Forelimb muscle (tissue), 1 donor: ENCODE data around the gene COQ5. TPM values are rescaled to one million over a fixed set of nuclear protein-coding genes. Genes with fewer than 3 reads are reported as not detected.
"Not testable (repeated sequence)": the region's sequence is repeated elsewhere in the genome, so short reads cannot be mapped to it uniquely, and the experiment has no call there.

Experiments used
- DNase-seq: peaks from one replicate; pipeline ENCODE4 v3.0.0-alpha.2; 2013; ENCODE audit warnings: low read depth
- polyA plus RNA-seq: library from polyadenylated mRNA; unstranded; fragments of 120-200 nt; gene quantifications from one replicate; pipeline ENCODE4 v1.2.1, GENCODE V29; 2013; ENCODE audit not compliant: insufficient read length

The COQ5 gene, protein sequence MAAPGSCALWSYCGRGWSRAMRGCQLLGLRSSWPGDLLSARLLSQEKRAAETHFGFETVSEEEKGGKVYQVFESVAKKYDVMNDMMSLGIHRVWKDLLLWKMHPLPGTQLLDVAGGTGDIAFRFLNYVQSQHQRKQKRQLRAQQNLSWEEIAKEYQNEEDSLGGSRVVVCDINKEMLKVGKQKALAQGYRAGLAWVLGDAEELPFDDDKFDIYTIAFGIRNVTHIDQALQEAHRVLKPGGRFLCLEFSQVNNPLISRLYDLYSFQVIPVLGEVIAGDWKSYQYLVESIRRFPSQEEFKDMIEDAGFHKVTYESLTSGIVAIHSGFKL
- polyA plus RNA-seq: 44.8 TPM

DNA sequence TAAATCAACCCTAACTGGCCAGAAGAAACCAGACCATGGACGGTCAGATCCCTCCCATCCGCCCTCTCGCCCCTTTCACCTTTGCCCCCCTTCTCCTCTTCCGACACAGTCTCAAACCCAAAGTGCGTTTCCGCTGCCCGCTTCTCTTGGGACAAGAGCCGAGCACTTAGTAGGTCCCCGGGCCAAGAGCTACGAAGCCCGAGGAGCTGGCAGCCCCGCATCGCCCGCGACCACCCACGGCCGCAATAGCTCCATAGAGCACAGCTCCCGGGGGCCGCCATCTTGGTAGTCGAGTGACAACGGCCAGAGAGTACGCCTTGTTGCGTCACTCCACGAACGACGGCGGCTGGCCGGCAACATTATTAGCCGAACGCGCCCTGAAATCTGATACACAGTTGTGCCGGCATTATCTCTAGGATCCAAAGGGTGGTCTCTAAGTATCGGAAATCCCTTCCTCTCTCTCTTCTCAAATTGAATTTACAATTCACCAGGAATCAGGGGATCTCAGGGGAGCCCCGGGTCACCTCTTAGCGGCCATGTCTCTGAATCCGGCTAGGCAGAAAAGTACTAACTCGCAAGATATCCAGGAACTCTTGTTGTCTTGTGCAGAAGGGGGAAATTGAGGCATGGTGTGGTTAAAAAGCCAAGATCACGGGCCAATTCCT lies at the start of gene COQ5:
Gene COQ5 (minus strand): TSS at position 298 of the 665 bp plus-strand sequence. CDS start 17 bp downstream, at position 281.
- DNase-seq: peak; percentile 69

DNA sequence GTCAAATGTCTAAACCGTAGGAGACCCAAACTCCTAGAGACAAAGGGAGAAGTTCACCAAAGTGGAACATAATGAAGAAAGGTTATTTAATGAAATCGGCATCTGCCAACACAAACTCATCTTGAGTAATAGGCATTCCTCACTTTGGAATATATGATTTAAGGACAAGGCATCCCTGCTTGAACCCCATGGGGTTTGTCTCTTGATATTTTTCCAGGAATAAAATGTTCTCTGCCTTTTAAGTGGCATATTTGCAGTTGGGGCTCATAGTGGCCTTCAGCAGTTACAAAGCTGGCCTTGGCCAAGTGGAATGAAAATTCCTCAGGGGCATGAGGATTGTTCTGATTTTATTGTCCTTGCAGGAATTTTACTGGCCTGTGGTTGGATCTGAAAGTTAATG lies 45.1 kb upstream of the COQ5 start:
- no peak for DNase-seq

DNA sequence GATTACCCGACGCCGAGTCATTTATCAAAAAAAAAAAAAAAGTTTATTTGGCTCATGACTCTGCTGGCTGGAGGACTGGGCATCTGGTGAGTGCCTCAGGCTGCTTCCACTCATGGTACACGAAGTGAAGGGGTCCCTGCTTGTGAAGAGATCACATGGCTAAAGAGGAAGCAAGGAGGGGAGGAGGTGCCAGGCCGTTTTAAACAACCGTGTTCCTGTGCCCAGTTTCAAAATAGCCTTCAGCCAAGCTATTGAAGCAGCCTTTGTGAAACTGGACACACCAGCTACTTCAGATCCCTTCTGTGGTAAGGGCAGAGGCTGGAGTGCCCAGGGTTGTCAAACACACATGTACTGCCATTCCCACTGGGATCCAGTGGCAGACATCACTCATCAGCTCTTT lies 44.6 kb upstream of the COQ5 start:
- DNase-seq: no peak

DNA sequence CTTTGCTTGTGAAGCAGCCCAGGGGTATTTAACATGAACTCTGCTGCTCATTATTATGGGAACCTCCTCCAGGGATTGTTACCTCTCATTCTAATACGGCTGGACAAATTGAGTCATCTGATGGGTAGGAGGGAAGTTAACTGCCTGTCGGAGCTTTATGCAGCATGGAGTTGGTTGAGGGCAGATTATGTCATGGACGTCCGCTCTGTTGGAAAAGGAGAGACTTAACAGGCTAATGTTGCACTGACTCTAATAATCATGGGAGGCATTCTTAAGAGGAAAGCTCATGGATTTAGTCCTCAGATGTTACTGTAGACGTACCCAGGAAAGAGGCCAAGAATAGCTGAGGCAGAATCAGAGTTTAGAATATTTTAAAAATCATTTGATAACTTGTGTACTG lies 42.3 kb upstream of the COQ5 start:
- DNase-seq: no peak

DNA sequence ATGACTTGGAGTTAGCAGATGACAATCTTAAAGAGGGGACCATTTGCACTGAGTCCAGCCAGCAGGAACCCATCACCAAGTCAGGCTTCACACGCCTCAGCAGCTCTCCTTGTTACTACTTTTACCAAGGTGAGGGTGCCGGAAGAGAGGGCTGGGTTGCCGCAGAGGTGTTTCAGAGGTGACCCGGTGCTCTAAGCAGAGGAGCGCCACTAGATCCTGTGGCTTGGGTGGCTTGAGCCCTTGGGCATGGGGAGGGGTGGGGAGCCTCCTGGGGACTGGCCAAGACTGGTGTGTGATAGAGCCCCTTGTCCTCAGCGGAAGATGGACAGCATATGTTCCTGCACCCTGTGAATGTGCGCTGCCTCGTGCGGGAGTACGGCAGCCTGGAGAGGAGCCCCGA lies 34.5 kb upstream of the COQ5 start:
- DNase-seq: no peak

DNA sequence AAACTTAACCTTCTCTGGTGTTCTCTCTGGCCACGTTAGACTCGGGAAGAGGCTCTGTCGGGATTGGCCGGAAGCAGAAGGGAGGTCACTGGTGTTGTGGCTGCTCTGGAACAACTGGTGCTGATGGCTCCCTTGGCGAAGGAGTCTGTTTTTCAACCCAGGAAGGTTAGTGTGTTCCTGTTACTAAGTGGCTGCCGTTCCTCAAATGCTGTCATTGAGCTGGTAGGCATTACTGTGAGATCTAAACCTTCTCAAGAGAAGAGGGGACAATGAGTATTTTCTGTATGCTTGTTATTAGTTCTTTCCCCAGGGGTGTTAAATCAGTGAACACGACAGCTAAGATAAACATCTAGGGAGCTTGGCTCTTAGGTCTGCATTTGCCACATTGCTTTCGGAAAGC lies 33.9 kb upstream of the COQ5 start:
- DNase-seq: no peak

DNA sequence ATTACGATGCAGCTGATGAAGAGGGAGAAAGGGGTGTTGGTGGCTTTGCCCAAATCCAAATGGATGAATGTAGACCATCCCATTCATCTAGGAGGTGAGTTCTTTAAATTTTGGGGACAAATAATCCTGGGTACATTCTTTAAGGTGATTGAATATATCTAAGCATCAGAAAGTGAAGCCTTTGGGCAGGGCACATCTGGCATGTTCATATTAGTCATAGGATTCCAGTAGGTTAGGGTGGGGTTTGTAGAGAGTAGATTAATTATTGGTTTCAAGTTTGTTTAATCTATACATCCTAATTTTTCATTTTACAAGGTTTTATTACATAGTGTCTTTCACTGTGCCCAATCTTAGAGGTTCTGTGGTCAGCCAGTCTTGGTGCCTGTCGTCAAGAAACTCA lies 28.6 kb upstream of the COQ5 start:
- DNase-seq: no peak

DNA sequence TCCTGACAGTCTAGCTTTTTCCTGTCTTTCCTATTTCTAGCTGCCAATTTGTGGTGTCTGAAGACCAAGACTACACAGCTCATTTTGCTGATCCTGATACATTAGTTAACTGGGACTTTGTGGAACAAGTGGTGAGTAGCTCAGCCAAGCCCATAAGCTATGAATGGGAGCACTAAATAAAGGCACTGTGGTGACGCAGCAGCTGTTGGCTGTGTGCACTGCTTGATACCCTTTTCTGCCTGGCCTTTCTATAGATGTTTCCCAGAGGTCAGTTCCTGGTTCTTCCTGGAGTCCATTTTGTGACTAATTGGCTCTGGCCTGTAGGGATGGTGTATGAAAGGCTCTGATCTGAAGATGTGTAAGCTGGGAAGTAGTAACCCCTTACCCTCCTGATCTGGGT lies 25.7 kb upstream of the COQ5 start:
- DNase-seq: no peak

DNA sequence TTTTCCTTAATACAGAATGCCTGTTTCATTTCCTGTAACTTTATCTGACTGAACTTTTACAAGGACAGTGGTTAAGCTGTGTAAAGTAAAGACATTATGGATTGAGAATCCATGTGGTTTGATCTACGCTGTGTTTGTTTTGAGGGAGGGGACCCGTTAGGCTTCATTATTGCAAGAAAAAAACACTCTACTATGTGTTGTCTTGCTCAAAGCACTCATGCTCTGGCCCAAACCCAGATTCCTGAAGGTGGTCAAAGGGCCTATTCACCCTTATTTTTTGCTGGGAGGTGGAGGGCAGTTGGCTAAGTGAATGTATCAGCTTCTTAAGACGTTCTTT lies 17.1 kb upstream of the COQ5 start:
- no peak for DNase-seq

DNA sequence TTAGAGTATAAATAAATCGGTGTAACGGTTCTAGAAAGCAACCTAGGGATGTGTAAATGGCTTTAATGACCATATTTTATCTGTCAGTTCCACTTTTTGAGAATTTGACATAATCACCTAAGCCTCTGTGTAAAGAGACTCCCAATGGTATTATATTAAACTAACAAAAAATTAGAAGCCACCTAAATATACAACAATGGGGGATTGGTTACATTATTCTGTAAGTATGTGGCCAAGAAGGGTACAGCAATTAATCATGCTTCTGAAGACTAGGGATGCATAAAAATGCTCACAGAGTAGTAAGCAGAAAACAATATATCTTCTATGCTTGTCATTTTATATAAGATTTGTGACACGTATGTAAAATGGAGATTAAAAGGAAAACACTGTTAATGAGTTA lies 15.7 kb upstream of the COQ5 start:
- DNase-seq: no peak

DNA sequence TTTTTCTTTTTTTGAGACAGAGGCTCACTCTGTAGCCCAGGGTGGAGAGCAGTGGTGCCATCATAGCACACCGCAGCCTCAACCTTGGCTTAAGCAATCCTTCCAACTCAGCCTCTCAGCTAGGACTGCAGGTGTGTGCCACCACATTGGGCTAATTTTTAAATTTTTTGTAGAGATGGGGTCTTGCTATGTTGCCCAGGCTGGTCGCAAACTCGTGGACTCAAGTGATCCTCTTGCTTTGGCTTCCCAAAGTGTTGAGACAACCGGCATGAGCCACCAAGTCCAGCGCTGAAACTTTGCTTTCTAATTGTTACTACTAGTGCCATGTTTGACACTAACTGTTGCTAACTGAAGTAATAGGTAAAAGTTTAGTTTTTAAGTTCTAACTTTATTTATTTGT lies 13.2 kb upstream of the COQ5 start:
- DNase-seq: no peak

DNA sequence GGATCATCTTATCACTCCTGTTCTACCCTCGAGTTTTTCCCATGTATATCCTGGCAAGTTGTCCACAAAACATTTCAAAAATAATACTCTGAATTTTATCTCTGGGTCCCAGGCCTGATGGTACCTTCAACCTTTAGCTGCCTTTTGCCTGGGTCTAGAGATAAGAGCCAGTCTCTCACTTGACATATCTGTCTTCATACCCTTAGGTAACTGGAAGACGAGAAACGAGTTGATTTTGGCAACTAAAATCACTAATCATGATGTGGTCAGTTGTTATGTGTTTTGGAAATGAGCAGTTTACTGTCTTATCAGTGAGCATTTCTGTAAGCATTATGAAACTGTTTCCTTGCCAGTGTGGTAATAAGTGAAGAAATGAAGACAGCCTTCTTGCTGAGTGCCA lies 11.5 kb upstream of the COQ5 start:
- no peak for DNase-seq

DNA sequence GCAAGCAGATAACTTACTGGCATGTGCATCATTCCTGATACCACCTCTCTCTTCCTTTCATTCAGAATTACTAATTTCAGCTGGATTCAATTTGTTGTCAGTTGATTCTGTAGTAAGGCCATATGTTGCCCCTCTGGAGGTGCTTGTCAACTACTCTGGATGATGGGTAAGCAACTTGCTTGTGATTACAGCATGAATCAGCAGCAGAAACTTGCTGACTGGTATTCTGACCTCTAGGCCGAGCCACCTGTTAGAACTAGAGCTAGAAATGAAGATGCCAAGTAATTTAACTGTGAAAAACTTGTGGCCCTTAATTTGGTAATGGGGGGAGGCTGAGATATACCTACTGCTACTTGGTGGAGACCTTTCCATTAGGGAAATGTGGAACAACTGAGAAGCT lies 10.3 kb upstream of the COQ5 start:
- DNase-seq: no peak

DNA sequence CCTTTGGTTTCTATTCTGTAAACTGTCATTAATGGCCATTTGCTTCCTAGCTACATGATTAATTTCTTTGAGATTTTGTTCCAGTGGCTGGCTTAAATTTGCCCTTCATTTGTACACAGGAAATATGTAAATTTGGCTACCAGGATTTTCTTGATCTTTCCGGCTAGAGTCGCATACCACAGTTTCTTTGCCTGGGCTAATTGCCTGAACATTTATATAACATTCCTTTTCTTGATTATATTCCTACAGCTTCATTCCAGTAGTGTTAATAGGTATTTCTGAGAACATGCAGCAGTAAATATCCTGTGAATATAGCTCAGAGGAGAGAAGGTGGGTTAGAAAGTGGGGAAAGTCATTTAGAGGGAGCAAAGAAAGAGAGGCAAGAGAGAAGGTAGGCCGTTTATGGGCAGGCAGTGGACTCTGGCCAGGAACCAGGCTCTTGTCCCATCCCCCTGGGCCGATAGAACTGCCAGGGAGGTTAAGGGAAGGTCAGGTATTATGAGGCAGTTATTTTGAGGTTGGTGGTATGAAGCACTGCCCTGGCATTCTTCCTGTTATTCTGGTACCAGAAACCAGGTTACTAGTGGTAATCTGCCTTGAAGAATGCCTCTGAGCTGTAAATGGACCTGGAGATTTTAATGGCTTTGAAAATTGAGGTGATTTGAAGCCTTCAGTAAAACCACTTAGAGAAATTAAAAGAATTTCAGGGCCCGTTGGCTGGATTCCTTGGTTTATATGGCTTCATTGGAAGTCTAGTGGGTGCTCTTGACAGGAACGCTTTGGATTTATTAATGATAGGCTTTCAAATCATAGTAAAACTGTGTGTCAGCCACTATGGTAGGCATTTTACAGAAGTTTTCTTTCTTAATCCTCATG lies 9.6 kb upstream of the COQ5 start:
- DNase-seq: no peak

DNA sequence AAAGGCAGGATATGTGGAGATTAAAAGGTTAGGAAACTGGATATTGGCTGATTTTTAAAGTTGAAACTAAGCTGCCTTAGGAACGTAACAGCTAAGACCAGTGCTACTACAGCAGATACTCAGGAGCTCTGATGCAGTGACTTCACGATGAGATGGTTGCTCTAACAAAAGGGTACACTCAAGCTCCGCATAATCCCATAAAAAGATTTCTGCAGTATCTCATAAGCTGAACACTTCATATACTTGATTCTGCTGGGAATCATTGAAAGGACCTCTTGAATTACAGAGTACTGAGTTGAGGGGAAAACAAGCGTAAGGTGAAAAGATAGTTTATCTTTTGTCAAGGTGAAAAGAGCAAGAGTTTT lies 8.9 kb upstream of the COQ5 start:
- no peak for DNase-seq

DNA sequence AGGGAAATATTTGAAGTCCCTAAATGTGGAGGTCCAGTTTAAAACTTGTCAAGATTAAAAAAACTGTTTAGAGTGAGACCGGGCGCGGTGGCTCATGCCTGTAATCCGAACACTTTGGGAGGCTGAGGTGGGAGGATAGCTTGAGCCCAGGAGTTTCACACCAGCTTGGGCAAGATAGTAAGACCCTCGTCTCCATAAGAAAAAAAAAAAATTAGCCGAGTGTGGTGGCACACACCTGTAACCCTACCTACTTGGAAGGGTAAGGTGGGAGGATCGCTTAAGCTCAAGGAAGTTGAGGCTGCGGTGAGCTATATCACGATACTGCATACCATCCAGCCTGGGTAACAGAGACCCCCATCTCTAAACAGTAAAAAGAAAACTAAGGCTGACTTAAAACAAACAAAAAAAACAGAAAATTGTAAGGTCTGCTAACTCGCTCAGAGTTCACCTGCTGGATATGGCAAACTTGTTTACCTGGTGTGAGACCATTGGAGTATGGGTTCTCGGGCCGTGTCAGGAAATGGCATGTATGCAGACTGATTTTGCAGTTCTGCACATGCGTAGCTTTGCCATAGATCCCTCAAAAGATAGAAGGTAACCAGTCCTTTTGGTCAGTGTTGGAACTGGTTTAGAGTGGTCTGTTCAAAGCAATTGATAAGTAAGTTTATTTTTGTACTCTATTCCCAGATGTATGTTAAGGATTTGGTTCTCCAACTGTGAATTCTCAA lies 7.3 kb upstream of the COQ5 start:
- no peak for DNase-seq

DNA sequence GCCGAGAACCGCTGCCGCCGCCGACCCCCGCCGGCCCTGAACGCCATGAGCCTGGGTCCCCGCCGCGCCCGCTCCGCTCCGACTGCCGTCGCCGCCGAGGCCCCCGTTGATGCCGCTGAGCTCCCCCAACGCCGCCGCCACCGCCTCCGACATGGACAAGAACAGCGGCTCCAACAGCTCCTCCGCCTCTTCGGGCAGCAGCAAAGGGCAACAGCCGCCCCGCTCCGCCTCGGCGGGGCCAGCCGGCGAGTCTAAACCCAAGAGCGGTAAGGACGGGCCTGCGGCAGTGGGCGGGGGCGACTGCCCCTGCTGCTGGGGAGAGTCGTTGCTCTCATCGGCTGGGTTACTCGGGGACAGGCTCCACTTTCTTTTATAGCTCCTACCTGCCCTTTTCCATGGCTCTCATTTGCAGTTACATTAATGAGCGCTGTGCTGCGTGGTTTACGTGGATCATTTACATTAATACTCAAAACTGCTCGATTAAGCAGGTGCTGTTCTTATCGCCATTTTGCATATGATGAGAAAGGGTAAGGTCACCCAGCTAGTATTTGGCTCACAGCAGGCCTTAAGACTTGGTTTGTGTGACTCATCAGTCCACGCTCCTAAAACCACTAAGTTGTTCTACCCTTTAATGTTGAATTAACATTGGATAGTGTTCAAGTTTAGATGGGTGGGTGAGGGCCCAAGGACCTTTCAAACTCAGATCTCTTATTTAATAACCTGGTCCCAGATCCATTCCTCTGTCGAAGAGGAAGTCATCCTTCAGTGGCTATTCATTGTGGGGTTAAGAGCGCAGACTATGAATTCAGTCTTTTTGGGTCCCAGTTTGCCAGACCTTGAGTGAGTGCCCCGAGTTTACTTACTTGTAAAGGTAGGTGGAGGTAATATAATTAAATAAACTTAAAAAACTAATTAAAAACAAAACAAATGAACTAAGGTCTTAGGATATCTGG lies 6.0 kb upstream of the COQ5 start:
- peak; percentile 17 for DNase-seq

DNA sequence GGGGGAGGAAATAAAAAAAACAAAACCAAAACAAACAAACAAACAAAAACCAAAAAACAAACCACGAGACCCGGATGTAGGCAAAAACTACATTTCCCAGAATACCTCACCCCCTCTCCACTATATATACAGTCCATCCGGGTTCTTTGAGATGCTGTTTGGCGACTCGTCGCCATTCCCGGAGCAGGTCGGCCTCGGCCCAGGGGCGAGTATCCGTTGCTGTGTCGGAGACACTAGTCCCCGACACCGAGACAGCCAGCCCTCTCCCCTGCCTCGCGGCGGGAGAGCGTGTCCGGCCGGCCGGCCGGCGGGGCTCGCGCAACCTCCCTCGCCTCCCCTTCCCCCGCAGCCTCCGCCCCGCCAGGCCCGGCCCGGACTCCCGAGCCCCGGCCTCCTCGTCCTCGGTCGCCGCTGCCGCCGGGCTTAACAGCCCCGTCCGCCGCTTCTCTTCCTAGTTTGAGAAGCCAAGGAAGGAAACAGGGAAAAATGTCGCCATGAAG lies 5.3 kb upstream of the COQ5 start, which contains the start of gene RNF10:
Gene RNF10 (plus strand): TSS at position 154 of the 500 bp plus-strand sequence. CDS start 456 bp downstream, outside the sequence.
- DNase-seq: peak; percentile 86

DNA sequence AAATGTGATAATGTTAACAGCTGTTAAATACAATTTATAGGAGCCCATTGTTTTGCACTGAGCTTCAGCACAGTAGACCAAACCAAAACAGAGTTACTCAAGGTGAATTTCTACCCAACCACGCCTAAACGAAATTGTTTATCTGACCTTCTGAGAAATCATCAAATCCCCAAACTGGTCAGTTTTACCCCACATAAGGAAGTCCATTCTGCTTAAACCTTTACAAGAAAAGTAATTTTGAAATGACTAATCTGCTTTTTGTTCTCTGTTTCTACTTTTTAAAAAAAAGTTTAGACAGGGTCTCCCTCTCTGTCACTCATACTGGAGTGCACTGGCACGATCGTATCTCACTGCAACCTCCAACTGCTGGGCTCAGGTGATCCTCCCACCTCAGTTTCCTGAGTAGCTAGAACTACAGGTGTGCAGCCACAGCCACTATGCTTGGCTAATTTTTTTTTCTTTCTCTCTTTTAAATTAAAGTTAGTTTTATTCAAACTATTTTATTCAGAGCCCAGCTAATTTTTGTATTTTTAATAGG lies 3.8 kb upstream of the COQ5 start:
- no peak for DNase-seq

DNA sequence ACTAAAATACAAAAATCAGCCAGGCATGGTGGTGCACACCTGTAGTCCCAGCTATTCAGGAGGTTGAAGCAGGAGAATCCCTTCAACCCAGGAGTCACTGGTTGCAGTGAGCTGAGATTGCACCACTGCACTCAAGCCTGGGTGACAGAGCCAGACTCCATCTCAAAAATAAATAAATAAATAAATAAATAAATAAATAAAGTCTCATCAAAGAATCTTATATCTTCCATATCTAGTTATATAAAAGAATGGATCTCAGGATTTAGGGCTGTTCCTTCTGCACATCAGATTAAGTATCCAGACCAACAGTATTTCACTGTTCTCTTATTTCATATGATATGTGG lies 1.4 kb upstream of the COQ5 start:
- not testable (repeated sequence) for DNase-seq
